Measurements from ENCODE around the gene HIGD2A.

HIGD2A gene

GRCh38 chr5:176369934-176370711 is 18.4 kb upstream of the HIGD2A start:
- DNase-seq (ENCODE audit: low read depth): no peak

DNA sequence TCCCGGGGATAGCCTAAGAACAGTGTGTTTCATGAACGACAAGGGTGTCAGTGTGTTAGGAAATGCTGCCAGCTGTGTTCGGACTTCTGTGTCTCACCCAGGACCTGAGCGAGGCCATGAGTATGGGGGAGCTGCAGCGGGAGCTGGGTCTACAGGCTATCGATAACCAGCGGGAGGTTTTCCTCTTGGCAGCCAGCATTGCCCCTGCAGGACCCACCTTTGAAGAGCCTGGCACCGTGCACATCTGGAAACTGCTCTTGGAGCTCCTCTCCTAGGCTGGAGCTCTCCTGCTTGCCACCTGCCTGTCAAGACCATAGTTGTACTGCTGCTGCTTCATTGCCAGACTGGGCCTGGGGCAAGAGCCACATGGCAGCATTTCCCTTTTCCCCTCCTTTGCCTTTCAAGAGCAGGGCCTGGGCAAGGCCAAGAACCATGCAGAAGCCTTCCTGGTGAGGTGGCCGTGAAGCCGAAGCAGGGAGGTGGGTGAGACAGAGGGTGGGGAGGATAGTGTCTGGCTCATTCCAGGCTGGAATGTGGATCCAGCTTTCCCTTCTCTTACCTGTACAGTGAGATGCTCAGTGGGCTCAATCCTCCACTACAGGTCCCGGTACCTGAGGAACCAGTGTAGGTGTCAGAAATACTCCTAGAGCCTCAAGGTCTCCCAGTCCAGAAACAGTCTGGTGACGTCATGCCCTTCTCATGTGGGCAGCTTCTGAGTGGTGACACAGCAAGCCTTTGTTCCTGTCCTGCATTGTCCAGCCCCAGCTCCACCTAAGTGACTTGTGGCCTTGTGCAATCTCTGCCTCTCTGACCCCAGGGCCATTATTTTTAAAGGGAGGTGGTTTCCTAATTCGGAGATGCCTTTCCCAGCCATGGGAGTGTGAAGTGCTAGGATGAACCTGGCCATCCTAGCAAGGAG is 16.7 kb upstream of the HIGD2A start:
- no peak for DNase-seq (ENCODE audit: low read depth)

DNA sequence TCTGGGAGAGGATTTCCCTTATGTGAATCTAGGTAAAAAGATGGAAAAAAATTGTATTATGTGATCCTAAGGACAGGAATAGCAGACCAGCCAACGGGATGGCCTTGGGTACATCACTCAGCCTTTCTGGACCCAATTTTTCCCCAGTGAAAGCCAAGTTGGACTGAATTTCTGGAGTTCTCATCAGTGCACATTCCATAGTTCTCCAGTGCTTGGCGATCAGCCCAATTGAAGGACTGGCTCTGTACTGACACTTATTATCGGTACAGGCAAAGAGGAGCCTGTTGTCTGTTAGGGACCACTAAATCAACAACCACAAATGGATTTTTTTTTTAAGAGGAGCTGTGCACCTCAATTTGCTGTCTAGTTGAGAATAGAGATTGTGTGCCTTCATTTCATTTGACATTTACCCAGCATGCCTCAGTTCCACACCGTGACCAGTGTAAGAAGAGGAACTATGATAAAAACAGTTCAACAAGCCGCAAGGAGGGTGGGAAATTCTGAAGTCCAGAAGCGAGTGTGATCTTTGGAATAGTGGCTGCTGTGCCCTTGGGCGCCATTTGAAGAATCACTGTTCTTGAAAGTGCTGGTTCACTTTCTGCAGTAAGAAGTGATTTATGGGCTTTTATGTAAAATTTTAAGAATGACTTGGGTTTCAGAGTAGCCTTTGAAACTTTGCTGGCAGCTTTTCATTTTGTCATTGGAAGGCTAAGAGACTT is 15.3 kb upstream of the HIGD2A start:
- no peak for DNase-seq (ENCODE audit: low read depth)

DNA sequence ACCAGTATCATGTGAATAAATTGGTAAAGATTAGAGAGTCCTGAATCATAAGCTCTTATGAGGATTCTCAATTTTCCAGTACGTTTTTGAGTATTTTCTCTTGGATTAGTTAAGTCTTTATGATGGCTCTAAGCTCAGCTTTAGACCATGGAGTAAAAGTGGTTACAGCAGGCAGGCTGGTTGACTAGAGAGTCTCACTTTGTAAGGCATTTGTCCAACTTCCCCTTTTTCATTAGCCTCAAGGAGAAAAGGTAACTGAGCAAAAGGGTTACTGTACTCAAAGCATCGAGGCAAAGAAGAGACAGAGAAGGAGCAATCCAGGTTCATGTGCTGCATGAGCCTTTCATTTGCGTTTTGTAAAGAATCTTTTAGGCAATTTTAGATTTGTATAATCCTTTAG is 8.7 kb upstream of the HIGD2A start:
- DNase-seq (ENCODE audit: low read depth): no peak

DNA sequence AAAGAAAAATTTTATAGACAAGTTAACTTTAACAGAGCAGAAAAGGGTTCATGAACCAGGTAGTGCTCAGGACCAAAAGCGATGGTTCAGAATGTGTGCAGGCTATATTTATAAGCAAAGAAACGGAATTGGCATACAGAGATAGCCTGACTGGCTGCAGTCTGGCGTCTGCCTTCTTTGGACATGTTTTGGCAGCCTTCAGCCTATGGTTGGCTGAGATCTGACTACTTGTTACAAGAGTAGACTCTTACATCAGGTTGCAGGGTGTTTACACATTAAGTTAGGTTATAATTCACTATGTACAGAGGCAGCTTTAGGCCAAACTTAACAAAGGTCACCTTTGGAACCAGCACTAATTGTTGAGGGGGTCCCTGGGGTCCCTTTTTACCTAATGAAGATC is 7.1 kb upstream of the HIGD2A start:
- no peak for DNase-seq (ENCODE audit: low read depth)

- DNase-seq (ENCODE audit: low read depth): no peak
Measured at GRCh38 chr5:176381979-176382378, 6.6 kb upstream of the HIGD2A start.

DNA sequence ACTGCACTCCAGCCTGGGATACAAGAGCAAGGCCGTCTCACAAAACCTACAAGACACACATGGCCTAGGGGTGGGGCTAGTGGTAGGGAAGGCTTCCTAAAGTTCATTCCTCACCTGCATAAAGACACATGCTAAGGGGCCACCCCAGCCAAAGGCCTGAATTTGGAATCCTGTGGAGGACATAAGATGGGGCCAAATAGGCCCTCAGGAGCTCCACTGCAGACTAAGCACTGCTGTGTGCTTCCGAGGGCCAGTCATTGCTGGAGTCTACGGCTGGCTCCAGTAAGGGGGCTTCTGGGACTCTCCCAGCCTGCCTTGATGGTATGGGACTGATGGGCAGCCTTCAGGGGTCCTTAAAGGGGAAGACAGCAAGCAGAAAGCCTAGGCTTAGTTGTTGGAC is 5.8 kb upstream of the HIGD2A start:
- DNase-seq (ENCODE audit: low read depth): no peak

DNA sequence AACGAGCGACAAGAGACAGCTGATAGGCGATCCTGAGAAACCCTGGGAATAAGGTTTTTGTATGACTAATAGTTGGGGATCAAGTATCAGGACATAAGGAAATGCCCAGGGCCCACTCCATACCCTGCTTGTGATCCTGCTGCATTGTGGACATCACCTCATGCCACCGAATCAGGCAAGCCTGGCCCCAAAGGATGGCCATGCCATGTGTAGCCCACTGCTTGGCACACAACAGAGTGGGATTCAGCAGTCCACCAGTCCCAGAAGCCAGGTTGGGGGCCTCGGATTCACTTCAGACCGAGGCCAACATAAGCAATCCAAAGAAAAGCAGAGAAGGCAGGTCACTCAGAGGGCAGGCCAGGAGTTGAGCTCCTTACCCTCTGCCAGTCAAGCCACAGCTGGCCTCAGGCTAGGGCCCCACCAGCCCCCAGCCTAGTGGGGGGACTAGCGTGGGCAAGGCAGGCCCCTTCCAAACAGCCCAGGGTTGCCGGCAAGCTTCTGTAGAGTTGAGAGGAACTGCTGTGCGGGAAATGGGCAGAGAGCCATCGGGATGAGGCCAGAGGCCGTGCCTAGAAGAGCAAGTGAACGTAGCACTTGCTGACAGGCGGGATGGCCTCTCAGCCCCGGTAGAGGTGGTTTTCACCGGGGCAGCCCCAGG is 5.2 kb upstream of the HIGD2A start:
- DNase-seq (ENCODE audit: low read depth): no peak

GRCh38 chr5:176383961-176384360 is 4.6 kb upstream of the HIGD2A start:
- no peak for DNase-seq (ENCODE audit: low read depth)

DNA sequence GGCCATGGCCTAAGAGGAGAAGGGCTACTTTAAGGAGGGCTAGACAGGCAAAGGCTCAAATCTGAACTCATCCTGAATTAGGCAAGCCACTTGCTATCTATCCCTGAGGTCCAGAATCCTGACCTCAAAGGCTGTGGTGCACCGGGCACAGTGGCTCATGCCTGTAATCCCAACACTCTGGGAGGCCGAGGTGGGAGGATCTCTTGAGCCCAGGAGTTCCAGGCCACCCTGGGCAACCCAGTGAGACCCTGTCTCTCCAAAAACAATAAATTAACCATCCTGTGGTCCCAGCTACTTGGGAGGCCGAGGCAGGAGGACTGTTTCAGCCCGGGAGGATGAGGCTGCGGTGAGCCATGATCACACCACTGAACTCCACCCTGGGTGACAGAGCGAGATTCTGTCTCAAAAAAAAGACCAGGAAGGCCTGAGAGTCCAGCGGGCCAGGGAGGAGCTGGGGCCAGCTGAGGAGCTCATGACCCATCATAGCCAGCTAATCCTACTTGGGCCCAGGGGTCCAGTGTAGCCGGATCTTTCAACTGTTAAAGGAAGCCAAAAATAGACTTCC is 4.1 kb upstream of the HIGD2A start:
- DNase-seq (ENCODE audit: low read depth): no peak

DNA sequence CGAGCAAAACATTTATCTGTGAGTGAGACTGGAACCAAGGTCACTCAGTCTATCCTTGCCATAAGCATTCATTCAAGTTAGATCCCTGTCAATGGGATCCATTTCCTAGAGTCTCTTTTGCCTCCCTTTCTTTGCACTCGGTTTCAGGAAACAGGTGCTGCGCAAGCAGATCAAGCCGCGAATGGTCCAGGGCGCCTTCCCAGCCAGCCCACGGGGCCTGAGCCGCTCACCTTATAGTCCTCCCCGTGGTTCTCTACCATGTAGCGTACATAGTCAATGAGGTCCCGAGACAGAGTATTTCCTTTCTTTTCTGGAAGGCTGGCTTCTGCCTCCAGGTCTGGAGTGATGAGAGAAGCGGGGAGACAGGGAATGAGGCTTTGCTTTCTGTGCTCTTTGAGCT is 3.6 kb upstream of the HIGD2A start:
- no peak for DNase-seq (ENCODE audit: low read depth)

DNA sequence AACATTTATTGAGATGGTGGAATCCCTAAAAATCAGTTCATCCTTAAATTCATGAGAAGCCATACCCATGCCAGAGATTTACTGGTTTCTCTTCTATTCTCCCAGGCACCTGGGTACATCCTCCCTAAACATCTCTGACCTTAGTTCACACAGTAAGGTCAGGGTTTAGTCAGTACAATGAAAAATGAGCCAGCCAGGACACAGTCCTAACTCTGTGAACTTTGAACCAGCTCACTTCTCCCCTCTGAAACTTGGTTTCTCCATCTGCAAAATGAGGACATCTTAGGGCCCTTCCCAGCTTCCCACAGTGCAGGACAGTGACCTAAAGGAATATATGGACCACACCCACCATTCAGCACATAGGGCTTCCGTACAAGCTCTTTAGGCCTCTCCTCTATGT is 2.1 kb upstream of the HIGD2A start:
- DNase-seq (ENCODE audit: low read depth): no peak

- DNase-seq (ENCODE audit: low read depth): no peak
Measured at GRCh38 chr5:176387384-176387925, 1.1 kb upstream of the HIGD2A start.

GRCh38 chr5:176388003-176388443 is 528 bp upstream of the HIGD2A start:
- no peak for DNase-seq (ENCODE audit: low read depth)

DNA sequence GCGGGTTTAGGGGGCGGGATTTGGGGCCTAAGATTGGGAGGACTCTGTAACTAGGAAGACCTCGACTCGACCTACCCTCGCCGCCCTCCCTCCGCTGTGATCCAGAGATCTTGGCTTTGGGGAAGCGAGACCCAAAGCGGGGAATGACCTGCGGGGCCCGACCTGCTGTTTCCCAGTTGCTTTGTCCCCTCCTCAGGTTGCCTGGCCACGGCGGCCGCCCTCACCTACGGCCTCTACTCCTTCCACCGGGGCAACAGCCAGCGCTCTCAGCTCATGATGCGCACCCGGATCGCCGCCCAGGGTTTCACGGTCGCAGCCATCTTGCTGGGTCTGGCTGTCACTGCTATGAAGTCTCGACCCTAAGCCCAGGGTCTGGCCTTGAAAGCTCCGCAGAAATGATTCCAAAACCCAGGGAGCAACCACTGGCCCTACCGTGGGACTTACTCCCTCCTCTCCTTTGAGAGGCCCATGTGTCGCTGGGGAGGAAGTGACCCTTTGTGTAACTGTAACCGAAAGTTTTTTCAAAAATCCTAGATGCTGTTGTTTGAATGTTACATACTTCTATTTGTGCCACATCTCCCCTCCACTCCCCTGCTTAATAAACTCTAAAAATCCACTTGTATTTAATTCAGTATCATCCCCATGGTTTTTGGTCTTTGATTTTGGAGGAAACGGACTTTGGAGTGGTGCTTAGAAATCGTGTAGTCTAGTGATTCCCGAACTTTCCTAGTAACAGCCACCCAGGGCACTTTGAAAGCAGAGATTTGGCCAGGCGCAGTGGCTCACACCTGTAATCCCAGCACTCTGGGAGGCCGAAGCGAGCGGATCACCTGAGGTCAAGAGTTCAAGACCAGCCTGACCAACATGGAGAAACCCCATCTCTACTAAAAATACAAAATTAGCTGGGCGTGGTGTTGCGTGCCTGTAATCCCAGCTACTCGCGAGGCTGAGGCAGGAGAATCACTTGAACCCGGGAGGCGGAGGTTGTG is 878 bp downstream of the HIGD2A start:
- no peak for DNase-seq (ENCODE audit: low read depth)

DNA sequence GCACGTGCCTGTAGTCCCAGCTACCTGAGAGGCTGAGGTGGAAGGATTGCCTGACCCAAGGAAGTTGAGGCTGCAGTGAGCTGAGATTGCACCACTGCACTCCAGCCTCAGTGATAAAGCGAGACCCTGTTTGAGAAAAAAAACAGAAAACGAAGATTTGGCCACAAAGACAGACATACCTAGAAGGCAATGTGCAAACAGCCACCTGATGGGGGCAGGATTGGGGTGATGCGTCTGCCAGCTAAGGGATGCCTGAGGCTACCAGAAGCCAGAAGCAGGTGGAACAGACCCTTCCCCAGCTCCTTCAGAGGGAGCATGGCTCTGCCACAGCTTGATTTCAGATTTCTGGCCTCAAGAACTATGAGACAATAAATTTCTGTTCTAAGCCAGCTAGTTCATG is 2.9 kb downstream of the HIGD2A start:
- DNase-seq (ENCODE audit: low read depth): no peak

DNA sequence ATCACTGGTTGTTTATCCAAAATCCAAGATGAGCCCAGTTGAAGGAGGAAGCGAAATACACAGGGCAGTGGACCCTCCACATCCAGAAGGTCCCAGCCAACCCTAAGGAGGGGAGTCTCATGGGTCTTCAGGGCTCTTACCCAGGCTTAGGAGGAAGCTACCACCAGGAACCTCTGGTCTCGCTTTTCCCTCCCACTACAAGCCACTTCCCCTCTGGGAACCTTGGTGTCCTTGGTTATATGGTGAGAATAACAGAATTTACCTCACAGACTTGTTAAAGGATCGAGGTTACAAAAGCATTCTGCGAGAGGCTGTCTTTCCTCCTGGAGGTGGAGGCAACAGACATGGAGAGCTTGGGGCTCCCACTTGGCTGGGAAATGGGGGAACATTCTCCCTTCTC is 3.4 kb downstream of the HIGD2A start:
- no peak for DNase-seq (ENCODE audit: low read depth)

DNA sequence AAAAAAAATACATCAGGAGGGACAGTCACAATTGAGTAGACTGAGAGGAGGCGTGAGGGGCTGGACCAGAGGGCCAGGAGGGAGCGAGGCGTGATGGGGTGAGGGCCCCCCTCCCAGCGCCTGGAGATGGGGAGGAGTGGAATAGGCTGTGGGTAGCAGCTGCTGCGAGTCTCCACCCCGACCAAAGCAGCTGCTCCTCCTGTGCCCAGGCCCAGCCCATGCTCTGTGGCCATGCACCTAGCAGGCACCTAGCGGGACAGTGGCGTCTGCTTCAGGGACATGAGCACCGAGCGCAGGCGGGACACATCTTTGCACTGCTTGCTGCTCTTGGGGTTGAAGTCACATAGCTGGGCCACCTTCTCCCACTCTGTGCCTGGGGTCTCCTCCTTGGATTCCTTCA is 4.0 kb downstream of the HIGD2A start:
- no peak for DNase-seq (ENCODE audit: low read depth)

DNA sequence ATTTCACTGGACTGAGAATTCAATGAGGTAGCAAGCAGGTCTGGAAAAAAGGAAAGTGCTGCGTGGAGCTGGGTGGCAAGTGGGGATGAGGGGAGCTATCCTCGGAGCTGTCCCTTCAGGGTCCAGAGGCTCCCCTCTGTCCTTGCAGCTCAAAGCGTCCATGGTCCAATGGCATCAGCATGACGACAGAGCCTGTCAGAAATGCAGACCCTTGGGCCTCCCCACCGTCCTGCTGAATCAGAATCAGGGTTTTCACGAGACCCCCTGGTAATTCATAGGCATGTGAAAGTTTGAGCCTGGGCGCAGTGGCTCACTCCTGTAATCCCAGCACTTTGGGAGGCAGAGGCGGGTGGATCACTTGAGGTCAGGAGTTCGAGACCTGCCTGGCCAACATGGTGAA is 5.5 kb downstream of the HIGD2A start:
- no peak for DNase-seq (ENCODE audit: low read depth)

Measured in stimulated activated CD8-positive, alpha-beta memory T cell treated with anti-CD3 and anti-CD28 coated beads, Interleukin-4, amount 100 ng/mL, for 24 hours (primary cell).